T-helper 9 cell (primary cell): ENCODE results near the gene NR4A2.
A peak's percentile ranks its signal among the peaks of the same experiment; 100 is the strongest.

Experiments used
- DNase-seq: peaks from one replicate; pipeline ENCODE4 v3.0.0-alpha.2; 2020
- total RNA-seq, 2 donors: gene quantifications; one replicate each; lab custom pipeline; 2026; lab: John Stamatoyannopoulos, UW

The NR4A2 gene
- 16.7 to 548 reads per million in 2 donors for total RNA-seq

- peak; percentile 86 for DNase-seq
These were observed at the start of gene NR4A2 for GRCh38 chr2:156332534-156333273. Gene NR4A2 (minus strand): TSS chr2:156332721. CDS start chr2:156330186, 2,535 bp downstream.

GRCh38 chr2:156380117-156380645 lies 47.7 kb upstream of the NR4A2 start:
- DNase-seq, result no peak

- no peak for DNase-seq
These were observed 47.2 kb upstream of the NR4A2 start for GRCh38 chr2:156379714-156380113.

- no peak for DNase-seq
These were observed 46.5 kb upstream of the NR4A2 start for GRCh38 chr2:156379071-156379470.

- DNase-seq, result no peak
These were observed 34.2 kb upstream of the NR4A2 start for GRCh38 chr2:156366753-156367152.

- DNase-seq, result no peak
These were observed 30.6 kb upstream of the NR4A2 start for GRCh38 chr2:156363141-156363540.

- no peak for DNase-seq
These were observed 23.7 kb upstream of the NR4A2 start for GRCh38 chr2:156356014-156356754.

GRCh38 chr2:156352911-156353310 lies 20.4 kb upstream of the NR4A2 start:
- DNase-seq, result no peak

GRCh38 chr2:156350374-156351142 lies 18.0 kb upstream of the NR4A2 start:
- DNase-seq, result no peak

GRCh38 chr2:156349605-156350004 lies 17.1 kb upstream of the NR4A2 start:
- DNase-seq, result no peak

GRCh38 chr2:156349161-156349560 lies 16.6 kb upstream of the NR4A2 start:
- DNase-seq, result no peak

GRCh38 chr2:156347431-156347830 lies 14.9 kb upstream of the NR4A2 start:
- DNase-seq, result no peak

GRCh38 chr2:156346731-156347130 lies 14.2 kb upstream of the NR4A2 start:
- no peak for DNase-seq

- no peak for DNase-seq
These were observed 13.1 kb upstream of the NR4A2 start for GRCh38 chr2:156345582-156345981.

- no peak for DNase-seq
These were observed 11.4 kb upstream of the NR4A2 start for GRCh38 chr2:156343940-156344301.

- DNase-seq, result no peak
These were observed 10.8 kb upstream of the NR4A2 start for GRCh38 chr2:156343096-156343939.

- DNase-seq, result peak; percentile 89
These were observed 10.0 kb upstream of the NR4A2 start for GRCh38 chr2:156342254-156343095.

GRCh38 chr2:156341452-156342253 lies 9.1 kb upstream of the NR4A2 start:
- DNase-seq, result peak; percentile 81

- no peak for DNase-seq
These were observed 8.4 kb upstream of the NR4A2 start for GRCh38 chr2:156340804-156341451.

- DNase-seq, result no peak
These were observed 7.9 kb upstream of the NR4A2 start for GRCh38 chr2:156340377-156340776.
